C4-2B (cell line): ENCODE data around the gene CCDC182.

Source experiments
- ZFX ChIP-seq: fragments of 450-650 bp; IDR thresholded peaks from 2 replicates; pipeline ENCODE4 v1.6.1; 2017
- TF ChIP-seq, protein P1 (sequence below): fragments of 450-650 bp; conservative IDR thresholded peaks from 2 replicates; pipeline ENCODE4 v1.5.1; 2017; ENCODE audit warnings: mild to moderate bottlenecking

DNA sequence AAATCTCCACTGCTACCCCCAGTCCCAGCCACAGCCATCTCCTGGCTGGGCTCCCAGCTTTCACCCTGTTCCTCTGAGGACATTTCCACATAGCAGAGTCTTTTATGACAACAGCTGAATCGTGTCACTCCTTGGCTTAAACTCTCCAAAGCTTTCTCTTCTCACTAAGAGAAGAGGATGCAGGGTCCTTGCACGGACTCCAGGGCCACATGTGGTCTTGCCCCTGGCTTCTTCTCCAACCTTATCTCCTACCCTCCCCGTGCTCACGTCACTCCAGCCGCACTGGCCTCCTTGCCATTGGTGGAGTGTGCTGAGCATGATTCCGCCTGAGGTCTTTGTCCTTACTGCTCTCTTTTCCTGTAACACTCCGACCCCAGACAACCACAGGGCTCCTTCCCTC, 39.9 kb upstream of the CCDC182 start:
- TF ChIP-seq, protein P1, sequence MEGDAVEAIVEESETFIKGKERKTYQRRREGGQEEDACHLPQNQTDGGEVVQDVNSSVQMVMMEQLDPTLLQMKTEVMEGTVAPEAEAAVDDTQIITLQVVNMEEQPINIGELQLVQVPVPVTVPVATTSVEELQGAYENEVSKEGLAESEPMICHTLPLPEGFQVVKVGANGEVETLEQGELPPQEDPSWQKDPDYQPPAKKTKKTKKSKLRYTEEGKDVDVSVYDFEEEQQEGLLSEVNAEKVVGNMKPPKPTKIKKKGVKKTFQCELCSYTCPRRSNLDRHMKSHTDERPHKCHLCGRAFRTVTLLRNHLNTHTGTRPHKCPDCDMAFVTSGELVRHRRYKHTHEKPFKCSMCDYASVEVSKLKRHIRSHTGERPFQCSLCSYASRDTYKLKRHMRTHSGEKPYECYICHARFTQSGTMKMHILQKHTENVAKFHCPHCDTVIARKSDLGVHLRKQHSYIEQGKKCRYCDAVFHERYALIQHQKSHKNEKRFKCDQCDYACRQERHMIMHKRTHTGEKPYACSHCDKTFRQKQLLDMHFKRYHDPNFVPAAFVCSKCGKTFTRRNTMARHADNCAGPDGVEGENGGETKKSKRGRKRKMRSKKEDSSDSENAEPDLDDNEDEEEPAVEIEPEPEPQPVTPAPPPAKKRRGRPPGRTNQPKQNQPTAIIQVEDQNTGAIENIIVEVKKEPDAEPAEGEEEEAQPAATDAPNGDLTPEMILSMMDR = no peak
- no peak for TF ChIP-seq ZFX
